Esophagus muscularis mucosa (tissue), 4 donors: ENCODE results near the gene SLC7A7. TPM values are rescaled to one million over a fixed set of nuclear protein-coding genes. Genes with fewer than 3 reads are reported as not detected.

ENCODE experiments used
- DNase-seq: peaks from one replicate; pipeline ENCODE4 v3.0.0-alpha.2; 2017; ENCODE audit errors: extremely low spot score
- H3K27ac ChIP-seq, 4 donors: fragments of 200-600 bp; sonication (generic); replicated peaks in 1 of 4; 1 replicate in 3 of 4; 2 replicates in 1 of 4; pipeline ENCODE4 v1.5.1; 2016 to 2019; ENCODE audit warnings: mild to moderate bottlenecking in 1 of 4
- H3K27me3 ChIP-seq, 4 donors: fragments of 200-600 bp; sonication (generic); one replicate each; pipeline versions ENCODE4 v1.5.1 to v1.6.0; 2016 to 2019
- H3K36me3 ChIP-seq, 4 donors: fragments of 200-600 bp; sonication (generic); one replicate each; pipeline ENCODE4 v1.5.1; 2016 to 2019
- H3K4me1 ChIP-seq, 4 donors: fragments of 200-600 bp; sonication (generic); one replicate each; pipeline ENCODE4 v1.5.1; 2016 to 2019
- H3K4me3 ChIP-seq, 4 donors: fragments of 200-600 bp; sonication (generic); 1 replicate in 2 of 4; 2 replicates in 2 of 4; pipeline ENCODE4 v1.5.1; 2016 to 2019; ENCODE audit warnings: mild to moderate bottlenecking in 4 of 4, moderate library complexity in 1 of 4
- H3K9me3 ChIP-seq, 4 donors: fragments of 200-600 bp; sonication (generic); 1 replicate in 3 of 4; 2 replicates in 1 of 4; pipeline ENCODE4 v1.5.1; 2016 to 2019
- EP300 ChIP-seq: sonication (generic); formaldehyde crosslinking; IDR thresholded peaks from one replicate; pipeline ENCODE4 v1.6.1; 2017; ENCODE audit warnings: antibody characterized with exemption
- POLR2A ChIP-seq: fragments of 450-650 bp; IDR thresholded peaks from one replicate; pipeline ENCODE4 v1.6.1; 2017; ENCODE audit warnings: antibody characterized with exemption, moderate library complexity, mild to moderate bottlenecking, low read depth
- POLR2AphosphoS5 ChIP-seq, 2 donors: sonication (generic); formaldehyde crosslinking; IDR thresholded peaks; one replicate each; pipeline ENCODE4 v1.6.1; 2017; ENCODE audit warnings: antibody characterized with exemption in 2 of 2
- WGBS: methylation state at CpG from one replicate; pipeline ENCODE4 v1.1.5; 2018; 5-methylcytosine and 5-hydroxymethylcytosine counted together
- intact Hi-C: fragments of 100-400 bp; cut with DNase I; formaldehyde crosslinking; loops from one replicate; pipeline ENCODE4 v1.15.1; 2023
- total RNA-seq, 4 donors: library from RNA; depleted of rRNA; stranded (reverse); fragments of >200 nt; gene quantifications; one replicate each; pipeline versions ENCODE4 v1.1.0 to v1.2.1, GENCODE V29; 2016
- TF ChIP-seq, protein P1 (sequence below), 3 experiments: fragments of 200-600 bp in 2 of 3; fragments of 450-650 bp in 1 of 3; sonication (generic) in 2 of 3; IDR thresholded peaks; one replicate each; pipeline ENCODE4 v1.5.1; 2017 to 2019; ENCODE audit warnings: antibody characterized with exemption in 3 of 3, mild to moderate bottlenecking in 2 of 3, moderate library complexity in 1 of 3

Gene SLC7A7
- total RNA-seq, 4 donors from 2014 or later = 9.6 to 22.9 (median 15.3) TPM

- Histone ChIP-seq H3K36me3 (peaks cover 3 to 10% (median 9%) of the 10 kb centered on the region in 4 donors), H3K4me1 (peaks cover 64 to 75% (median 73%) of the 10 kb centered on the region in 4 donors), H3K27ac (peak overlapping the region; percentile 84 to 93 (median 88)), H3K9me3 (no peaks in the 10 kb centered on the region), H3K4me3 (peak overlapping the region in 2 of 4 donors; percentile 12 to 14), H3K27me3 (no peaks in the 10 kb centered on the region)
- 22% methylated on average over 5 of the region's 9 CpGs for WGBS
- intact Hi-C loops = loop anchor here (2.0 to 10.0 kb wide), 2 partner anchors 14 to 296 kb away; partner anchors contain the start of gene MMP14
- peak; percentile 96 for DNase-seq
- no peak for TF ChIP-seq EP300
- TF ChIP-seq POLR2AphosphoS5 (IDR thresholded peaks at IDR 0.05) = peak; percentile 78 to 85
These were observed 35.9 kb upstream of the SLC7A7 start for GRCh38 chr14:22850944-22851764.

DNA sequence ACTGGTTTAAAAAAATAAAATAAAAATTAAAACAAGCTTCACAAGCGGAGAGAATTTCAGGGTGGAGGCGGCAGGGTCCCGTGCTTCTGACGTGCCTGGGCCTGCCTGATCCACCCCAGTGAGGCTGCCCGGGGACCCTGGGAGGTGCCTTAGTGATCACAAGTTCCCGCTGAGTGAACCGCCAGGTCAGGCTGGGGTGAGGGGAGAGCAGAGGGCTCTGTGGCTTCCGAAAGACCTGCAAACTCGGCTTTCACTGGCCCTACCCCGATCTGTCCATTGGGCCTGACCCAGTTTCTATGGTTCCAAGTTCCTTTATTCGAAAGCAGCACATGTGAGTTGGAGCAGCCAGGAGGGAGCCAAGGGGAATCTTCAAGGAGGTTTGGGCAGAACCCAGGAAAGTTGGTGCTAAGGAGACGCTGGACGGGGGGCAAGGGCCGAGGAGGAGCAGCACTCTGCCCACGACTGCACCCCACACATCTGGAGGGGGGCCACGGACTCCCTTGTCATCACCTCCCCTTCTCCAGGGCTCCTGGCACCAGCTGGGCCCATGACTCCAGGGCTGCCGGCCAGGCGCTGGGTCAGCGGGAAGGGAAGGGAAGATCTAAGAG lies 34.1 kb upstream of the SLC7A7 start:
- Histone ChIP-seq H3K4me1 (peaks cover 67 to 91% (median 90%) of the 10 kb centered on the region in 4 donors), H3K4me3 (peak overlapping the region; percentile 1 to 18 (median 7)), H3K27ac (peak overlapping the region; percentile 84 to 93 (median 88)), H3K9me3 (no peaks in the 10 kb centered on the region), H3K36me3 (peaks cover 21 to 29% (median 27%) of the 10 kb centered on the region in 4 donors), H3K27me3 (no peaks in the 10 kb centered on the region)
- no peak for DNase-seq
- TF ChIP-seq, protein P1, sequence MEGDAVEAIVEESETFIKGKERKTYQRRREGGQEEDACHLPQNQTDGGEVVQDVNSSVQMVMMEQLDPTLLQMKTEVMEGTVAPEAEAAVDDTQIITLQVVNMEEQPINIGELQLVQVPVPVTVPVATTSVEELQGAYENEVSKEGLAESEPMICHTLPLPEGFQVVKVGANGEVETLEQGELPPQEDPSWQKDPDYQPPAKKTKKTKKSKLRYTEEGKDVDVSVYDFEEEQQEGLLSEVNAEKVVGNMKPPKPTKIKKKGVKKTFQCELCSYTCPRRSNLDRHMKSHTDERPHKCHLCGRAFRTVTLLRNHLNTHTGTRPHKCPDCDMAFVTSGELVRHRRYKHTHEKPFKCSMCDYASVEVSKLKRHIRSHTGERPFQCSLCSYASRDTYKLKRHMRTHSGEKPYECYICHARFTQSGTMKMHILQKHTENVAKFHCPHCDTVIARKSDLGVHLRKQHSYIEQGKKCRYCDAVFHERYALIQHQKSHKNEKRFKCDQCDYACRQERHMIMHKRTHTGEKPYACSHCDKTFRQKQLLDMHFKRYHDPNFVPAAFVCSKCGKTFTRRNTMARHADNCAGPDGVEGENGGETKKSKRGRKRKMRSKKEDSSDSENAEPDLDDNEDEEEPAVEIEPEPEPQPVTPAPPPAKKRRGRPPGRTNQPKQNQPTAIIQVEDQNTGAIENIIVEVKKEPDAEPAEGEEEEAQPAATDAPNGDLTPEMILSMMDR (IDR thresholded peaks at IDR 0.05) = no peak
- TF ChIP-seq EP300 (no peak), POLR2A (no peak), POLR2AphosphoS5 (IDR thresholded peaks at IDR 0.05) (peak; percentile 13 to 44)
- intact Hi-C loops = no loop called here
- 34% methylated on average over 11 of the region's 19 CpGs for WGBS

DNA sequence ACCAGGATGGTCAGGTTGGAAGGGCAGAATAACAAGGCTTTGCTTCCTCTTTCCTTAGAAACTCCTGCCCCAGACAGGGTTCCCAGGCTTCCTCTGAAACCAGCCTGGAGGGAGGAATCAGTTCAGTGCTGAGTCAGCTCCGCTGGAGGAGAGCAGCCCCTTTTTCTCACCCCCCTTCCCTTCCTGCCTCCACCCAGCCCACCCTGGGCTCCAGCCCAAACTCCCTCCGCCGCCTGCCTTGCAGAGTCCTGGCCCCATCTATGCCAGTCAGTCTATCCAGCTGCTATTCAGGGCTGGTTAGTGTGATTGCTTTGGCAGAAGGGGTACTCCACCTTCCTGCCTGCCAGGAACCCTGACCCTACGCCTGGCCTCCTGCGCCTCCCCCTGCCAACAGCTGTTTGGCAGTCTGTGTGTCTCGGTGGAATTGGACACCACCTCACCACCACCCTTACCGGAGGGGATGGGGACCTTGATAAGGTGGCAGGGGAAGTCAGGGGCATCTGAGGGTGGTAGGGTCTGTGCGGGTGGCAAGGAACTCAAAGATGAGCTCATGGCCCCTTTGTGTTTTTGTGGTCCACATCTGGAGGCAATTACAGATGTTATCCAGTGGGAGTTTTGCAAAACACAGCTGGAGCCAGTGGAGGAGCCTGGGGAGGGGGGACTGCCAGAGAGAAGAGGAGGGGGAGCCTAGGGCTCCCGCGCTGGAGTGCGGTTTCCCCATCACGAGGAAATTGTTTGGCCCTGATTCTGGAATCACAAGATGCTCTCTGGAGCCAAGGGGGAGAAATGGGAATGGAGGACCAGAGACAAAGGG lies 33.3 kb upstream of the SLC7A7 start:
- no peaks in the 10 kb centered on the region for H3K9me3 ChIP-seq
- H3K4me3 ChIP-seq = peak overlapping the region; percentile 11 to 37 (median 18)
- TF ChIP-seq, protein P1 (IDR thresholded peaks at IDR 0.05) = no peak
- TF ChIP-seq POLR2A (no peak), POLR2AphosphoS5 (IDR thresholded peaks at IDR 0.05) (peak; percentile 53 to 62)
- peaks cover 67 to 97% (median 92%) of the 10 kb centered on the region in 4 donors for H3K4me1 ChIP-seq
- 9% methylated on average over 8 of the region's 12 CpGs for whole genome bisulfite sequencing
- peak; percentile 94 for DNase-seq
- H3K27me3 ChIP-seq = no peaks in the 10 kb centered on the region
- H3K36me3 ChIP-seq = peaks cover 29 to 36% (median 34%) of the 10 kb centered on the region in 4 donors
- H3K27ac ChIP-seq = peak overlapping the region; percentile 84 to 93 (median 88)
- intact Hi-C loops = no loop called here

- TF ChIP-seq POLR2AphosphoS5 (IDR thresholded peaks at IDR 0.05) (peak in 1 of 2 donors; percentile 3), EP300 (no peak)
- Histone ChIP-seq H3K4me3 (peak overlapping the region; percentile 2 to 37 (median 6)), H3K36me3 (peaks cover 37 to 44% (median 42%) of the 10 kb centered on the region in 4 donors), H3K9me3 (no peaks in the 10 kb centered on the region), H3K4me1 (peaks cover 61 to 95% (median 90%) of the 10 kb centered on the region in 4 donors), H3K27me3 (no peaks in the 10 kb centered on the region), H3K27ac (peak overlapping the region; percentile 84 to 93 (median 88))
- intact Hi-C loops = no loop called here
- 38% methylated on average over 9 of the region's 14 CpGs for WGBS
- no peak for DNase-seq
These were observed 32.6 kb upstream of the SLC7A7 start for GRCh38 chr14:22847661-22848341.

DNA sequence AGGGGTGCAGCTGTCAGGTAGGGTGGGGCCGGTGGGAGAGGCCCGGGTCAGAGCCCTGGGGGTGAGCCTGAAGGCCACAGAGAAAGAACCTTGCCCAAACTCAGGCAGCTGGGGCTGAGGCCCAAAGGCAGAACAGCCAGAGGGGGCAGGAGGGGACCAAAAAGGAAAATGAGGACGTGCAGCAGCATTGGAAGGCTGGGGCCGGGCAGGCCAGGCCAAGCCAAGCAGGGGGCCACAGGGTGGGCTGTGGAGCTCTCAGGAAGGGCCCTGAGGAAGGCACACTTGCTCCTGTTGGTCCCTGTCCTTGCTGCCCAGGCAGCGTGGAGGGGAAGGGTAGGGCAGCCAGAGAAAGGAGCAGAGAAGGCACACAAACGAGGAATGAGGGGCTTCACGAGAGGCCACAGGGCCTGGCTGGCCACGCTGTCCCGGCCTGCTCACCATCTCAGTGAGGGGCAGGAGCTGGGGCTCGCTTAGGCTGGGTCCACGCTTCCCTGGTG lies 31.6 kb upstream of the SLC7A7 start:
- Histone ChIP-seq H3K27me3 (no peaks in the 10 kb centered on the region), H3K36me3 (peaks cover 46 to 53% (median 51%) of the 10 kb centered on the region in 4 donors), H3K9me3 (no peaks in the 10 kb centered on the region), H3K27ac (peak overlapping the region; percentile 84 to 93 (median 88)), H3K4me3 (no peak overlapping the region), H3K4me1 (peaks cover 58 to 95% (median 90%) of the 10 kb centered on the region in 4 donors)
- no peak for DNase-seq
- intact Hi-C loops = no loop called here
- WGBS = 75% methylated on average over 11 of the region's 11 CpGs
- no peak for TF ChIP-seq EP300
- no peak for TF ChIP-seq POLR2AphosphoS5 (IDR thresholded peaks at IDR 0.05)
- TF ChIP-seq, protein P1 (IDR thresholded peaks at IDR 0.05) = no peak
- TF ChIP-seq POLR2A = no peak
